HepG2 (cell line): Measurements from ENCODE around the gene PTPN3. TPM values are rescaled to one million over a fixed set of nuclear protein-coding genes. Genes with fewer than 3 reads are reported as not detected.

Source experiments
- CREM ChIP-seq, 2 experiments: sonication (generic) in 1 of 2; formaldehyde crosslinking in 1 of 2; IDR thresholded peaks; 2 replicates each; pipeline versions ENCODE4 v1.4.0 to v1.6.1; 2016 to 2020; ENCODE audit warnings: antibody characterized with exemption in 1 of 2, mild to moderate bottlenecking in 1 of 2, missing genetic modification reagents in 1 of 2
- JUN ChIP-seq: sonication (generic); formaldehyde crosslinking; IDR thresholded peaks from 2 replicates; pipeline ENCODE4 v1.4.0; 2020; ENCODE audit warnings: mild to moderate bottlenecking, missing genetic modification reagents
- MTF1 ChIP-seq: sonication (generic); formaldehyde crosslinking; IDR thresholded peaks from 2 replicates; pipeline ENCODE4 v1.5.0; 2020; ENCODE audit warnings: missing genetic modification reagents
- ZBTB40 ChIP-seq, 2 experiments: fragments of 450-650 bp in 1 of 2; sonication (generic) in 1 of 2; formaldehyde crosslinking in 1 of 2; IDR thresholded peaks; 2 replicates each; pipeline versions ENCODE4 v1.6.1 to v1.8.0; 2016 to 2022; ENCODE audit warnings: antibody characterized with exemption in 1 of 2, mild to moderate bottlenecking in 1 of 2, missing genetic modification reagents in 1 of 2
- ZFP36 ChIP-seq: fragments of 150-350 bp; IDR thresholded peaks from 2 replicates; pipeline ENCODE4 v1.6.1; 2018; ENCODE audit warnings: borderline replicate concordance, low read length, low read depth; ENCODE audit not compliant: partially characterized antibody
- ZNF142 ChIP-seq: sonication (generic); formaldehyde crosslinking; IDR thresholded peaks from 2 replicates; pipeline ENCODE4 v1.4.0; 2020; ENCODE audit warnings: missing genetic modification reagents
- ZNF225 ChIP-seq: sonication (generic); formaldehyde crosslinking; IDR thresholded peaks from 2 replicates; pipeline ENCODE4 v1.4.0; 2020; ENCODE audit warnings: mild to moderate bottlenecking, missing genetic modification reagents
- ZNF34 ChIP-seq: sonication (generic); formaldehyde crosslinking; IDR thresholded peaks from 2 replicates; pipeline ENCODE4 v1.4.0; 2020; ENCODE audit warnings: mild to moderate bottlenecking, missing genetic modification reagents, borderline replicate concordance
- ZNF7 ChIP-seq: IDR thresholded peaks from 2 replicates; pipeline ENCODE4 v1.6.1; 2016; ENCODE audit warnings: missing biosample characterization, missing genetic modification reagents
- polyA plus RNA-seq, 8 experiments: library from polyadenylated mRNA; depleted of rRNA in 3 of 8; stranded (reverse) in 7 of 8; unstranded in 1 of 8; fragments of >200 nt; fragmentation: Illumina TruSeq in 4 of 8; extraction: Trizol in 4 of 8; gene quantifications; 2 replicates each; pipeline versions ENCODE4 v1.2.1 to v1.2.3, GENCODE V29; 2011 to 2016; ENCODE audit warnings: low read depth in 4 of 8, missing spikeins in 1 of 8, mixed read lengths in 1 of 8; ENCODE audit not compliant: insufficient read depth in 1 of 8
- total RNA-seq, 5 experiments: library from RNA; depleted of rRNA; stranded (reverse); fragments of >200 nt; fragmentation: Illumina TruSeq; extraction: Trizol; gene quantifications; 2 replicates each; pipeline ENCODE4 v1.2.3, GENCODE V29; 2016; ENCODE audit warnings: low read depth in 1 of 5
- TF ChIP-seq, protein P1 (sequence below): sonication (generic); formaldehyde crosslinking; IDR thresholded peaks from 2 replicates; pipeline ENCODE4 v1.4.0; 2020; ENCODE audit warnings: mild to moderate bottlenecking, missing genetic modification reagents

The PTPN3 gene
- total and polyA plus RNA-seq, 2 of the 13 experiments (the other 11 are each of a cell fraction or from before 2014, with no cell fraction given), result 5.6 to 20.5 TPM

DNA sequence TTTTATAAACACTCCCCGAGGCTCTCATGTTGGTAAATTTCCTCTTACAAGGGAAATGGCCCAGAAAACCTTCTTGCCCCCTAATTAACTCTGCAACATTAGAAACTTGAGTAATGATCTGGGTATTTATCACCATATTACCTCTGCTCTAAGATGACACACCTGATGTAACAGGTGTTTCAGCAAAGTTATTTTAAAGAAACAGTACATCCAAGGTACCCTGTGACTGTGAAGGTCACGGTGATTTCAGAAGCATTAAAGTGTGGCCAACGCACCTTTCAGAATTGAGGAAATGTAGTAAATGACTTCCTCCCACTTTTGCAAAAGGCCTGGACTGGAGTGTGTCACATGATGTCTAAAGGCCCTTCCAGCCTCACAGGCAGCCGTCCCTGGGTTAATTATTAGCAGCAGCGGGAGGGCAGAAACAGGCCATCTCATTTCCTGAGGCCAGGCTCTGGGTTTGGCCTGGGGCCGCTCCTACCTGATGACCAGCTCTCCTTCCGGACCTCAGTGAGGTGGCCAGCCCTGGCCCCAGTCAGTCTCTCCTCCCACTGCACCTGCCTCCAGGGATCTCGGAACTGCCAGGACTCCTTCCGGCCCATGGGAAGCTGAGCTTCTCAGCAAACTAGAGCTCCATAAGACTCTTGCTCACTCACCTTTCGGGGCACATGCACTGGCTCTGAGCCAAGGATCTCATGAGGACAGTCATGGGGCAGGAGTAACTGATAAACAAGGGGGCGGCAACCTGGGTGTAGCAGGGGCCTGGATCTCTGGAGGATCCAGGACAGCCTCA is 20.7 kb downstream of the PTPN3 start (continued):
- no peak for TF ChIP-seq ZBTB40 (IDR thresholded peaks at IDR 0.05)
- TF ChIP-seq ZBTB40 (CRISPR knock-in tag; IDR thresholded peaks at IDR 0.05), result peak; percentile 61
- TF ChIP-seq, protein P1, sequence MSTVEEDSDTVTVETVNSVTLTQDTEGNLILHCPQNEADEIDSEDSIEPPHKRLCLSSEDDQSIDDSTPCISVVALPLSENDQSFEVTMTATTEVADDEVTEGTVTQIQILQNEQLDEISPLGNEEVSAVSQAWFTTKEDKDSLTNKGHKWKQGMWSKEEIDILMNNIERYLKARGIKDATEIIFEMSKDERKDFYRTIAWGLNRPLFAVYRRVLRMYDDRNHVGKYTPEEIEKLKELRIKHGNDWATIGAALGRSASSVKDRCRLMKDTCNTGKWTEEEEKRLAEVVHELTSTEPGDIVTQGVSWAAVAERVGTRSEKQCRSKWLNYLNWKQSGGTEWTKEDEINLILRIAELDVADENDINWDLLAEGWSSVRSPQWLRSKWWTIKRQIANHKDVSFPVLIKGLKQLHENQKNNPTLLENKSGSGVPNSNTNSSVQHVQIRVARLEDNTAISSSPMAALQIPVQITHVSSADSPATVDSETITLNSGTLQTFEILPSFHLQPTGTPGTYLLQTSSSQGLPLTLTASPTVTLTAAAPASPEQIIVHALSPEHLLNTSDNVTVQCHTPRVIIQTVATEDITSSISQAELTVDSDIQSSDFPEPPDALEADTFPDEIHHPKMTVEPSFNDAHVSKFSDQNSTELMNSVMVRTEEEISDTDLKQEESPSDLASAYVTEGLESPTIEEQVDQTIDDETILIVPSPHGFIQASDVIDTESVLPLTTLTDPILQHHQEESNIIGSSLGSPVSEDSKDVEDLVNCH, result no peak
- no peak for TF ChIP-seq MTF1
- no peak for TF ChIP-seq ZNF34 (CRISPR knock-in tag)
- TF ChIP-seq ZNF7, result no peak
- no peak; the same call in 1 of the 2 replicates for TF ChIP-seq CREM (IDR thresholded peaks at IDR 0.05)
- no peak for TF ChIP-seq CREM (CRISPR knock-in tag; IDR thresholded peaks at IDR 0.05)
- no peak for TF ChIP-seq ZNF225 (CRISPR knock-in tag)
- TF ChIP-seq JUN (CRISPR knock-in tag), result no peak
- TF ChIP-seq ZFP36, result no peak
- no peak for TF ChIP-seq ZNF142 (CRISPR knock-in tag)
